H7 (cell line): ENCODE measurements around the gene SLC2A6. TPM values are rescaled to one million over a fixed set of nuclear protein-coding genes. Genes with fewer than 3 reads are reported as not detected.

Experiments used
- DNase-seq: peaks from one replicate; pipeline ENCODE4 v3.0.0; 2012
- H3K27me3 ChIP-seq: 2 replicates; pipeline ENCODE4 v1.6.0; 2011; ENCODE audit warnings: mild to moderate bottlenecking, low read length; ENCODE audit not compliant: control insufficient read depth, insufficient read depth
- H3K36me3 ChIP-seq: replicated peaks from 2 replicates; pipeline ENCODE4 v1.5.1; 2011; ENCODE audit warnings: low read length; ENCODE audit not compliant: control insufficient read depth, insufficient read depth
- H3K4me3 ChIP-seq: 2 replicates; pipeline ENCODE4 v1.5.1; 2011; ENCODE audit warnings: low read depth, mild to moderate bottlenecking, control low read depth, low read length, moderate library complexity; ENCODE audit not compliant: insufficient read depth
- total RNA-seq: library from RNA; depleted of rRNA; stranded (reverse); fragments of >200 nt; shearing (Covaris generic); gene quantifications from 2 replicates; pipeline ENCODE4 v1.2.3, GENCODE V29; 2014

Gene SLC2A6
- total RNA-seq, 1 experiment from 2014 or later, result 13.8 TPM

- no peak for DNase-seq
- H3K4me3 ChIP-seq, result no peak overlapping the region
- H3K27me3 ChIP-seq, result no peaks in the 10 kb centered on the region
- H3K36me3 ChIP-seq, result no peaks in the 10 kb centered on the region
Observed at GRCh38 chr9:133518706-133519449, 40.0 kb upstream of the SLC2A6 start.

- no peak for DNase-seq
- H3K4me3 ChIP-seq, result no peak overlapping the region
- no peaks in the 10 kb centered on the region for H3K36me3 ChIP-seq
- H3K27me3 ChIP-seq, result no peaks in the 10 kb centered on the region
Observed at GRCh38 chr9:133518200-133518599, 39.3 kb upstream of the SLC2A6 start.

- no peak overlapping the region for H3K4me3 ChIP-seq
- H3K36me3 ChIP-seq, result no peaks in the 10 kb centered on the region
- no peak for DNase-seq
- H3K27me3 ChIP-seq, result no peaks in the 10 kb centered on the region
Observed at GRCh38 chr9:133517711-133518110, 38.8 kb upstream of the SLC2A6 start.

GRCh38 chr9:133516961-133517350, 38.1 kb upstream of the SLC2A6 start:
- no peaks in the 10 kb centered on the region for H3K36me3 ChIP-seq
- DNase-seq, result no peak
- H3K27me3 ChIP-seq, result no peaks in the 10 kb centered on the region
- no peak overlapping the region for H3K4me3 ChIP-seq

- DNase-seq, result no peak
- Histone ChIP-seq H3K36me3 (no peaks in the 10 kb centered on the region), H3K4me3 (no peak overlapping the region), H3K27me3 (no peaks in the 10 kb centered on the region)
Observed at GRCh38 chr9:133516256-133516960, 37.5 kb upstream of the SLC2A6 start.

- H3K36me3 ChIP-seq, result no peaks in the 10 kb centered on the region
- no peak overlapping the region for H3K4me3 ChIP-seq
- DNase-seq, result no peak
- H3K27me3 ChIP-seq, result no peaks in the 10 kb centered on the region
Observed at GRCh38 chr9:133515615-133516255, 36.8 kb upstream of the SLC2A6 start.

- DNase-seq, result no peak
Observed at GRCh38 chr9:133515240-133515610, 36.3 kb upstream of the SLC2A6 start.

GRCh38 chr9:133514460-133515239, 35.8 kb upstream of the SLC2A6 start:
- no peak for DNase-seq
- no peaks in the 10 kb centered on the region for H3K27me3 ChIP-seq
- no peaks in the 10 kb centered on the region for H3K36me3 ChIP-seq
- H3K4me3 ChIP-seq, result no peak overlapping the region

More at GRCh38 chr9:133515240-133515610, 36.3 kb upstream of the SLC2A6 start:
- no peaks in the 10 kb centered on the region for H3K36me3 ChIP-seq
- H3K4me3 ChIP-seq, result no peak overlapping the region
- no peaks in the 10 kb centered on the region for H3K27me3 ChIP-seq

GRCh38 chr9:133513214-133514100, 34.6 kb upstream of the SLC2A6 start:
- no peak overlapping the region for H3K4me3 ChIP-seq
- H3K27me3 ChIP-seq, result no peaks in the 10 kb centered on the region
- no peak for DNase-seq
- no peaks in the 10 kb centered on the region for H3K36me3 ChIP-seq

- DNase-seq, result no peak
- Histone ChIP-seq H3K36me3 (no peaks in the 10 kb centered on the region), H3K4me3 (no peak overlapping the region), H3K27me3 (no peaks in the 10 kb centered on the region)
Observed at GRCh38 chr9:133512253-133513213, 33.6 kb upstream of the SLC2A6 start.

- no peak for DNase-seq
- no peak overlapping the region for H3K4me3 ChIP-seq
- no peaks in the 10 kb centered on the region for H3K36me3 ChIP-seq
- no peaks in the 10 kb centered on the region for H3K27me3 ChIP-seq
Observed at GRCh38 chr9:133511607-133512006, 32.7 kb upstream of the SLC2A6 start.

- H3K27me3 ChIP-seq, result no peaks in the 10 kb centered on the region
- DNase-seq, result no peak
- H3K36me3 ChIP-seq, result no peaks in the 10 kb centered on the region
- no peak overlapping the region for H3K4me3 ChIP-seq
Observed at GRCh38 chr9:133510926-133511505, 32.1 kb upstream of the SLC2A6 start.
